ENCODE results near the gene MINDY4.
A peak's percentile ranks its signal among the peaks of the same experiment; 100 is the strongest.

The MINDY4 gene

DNA sequence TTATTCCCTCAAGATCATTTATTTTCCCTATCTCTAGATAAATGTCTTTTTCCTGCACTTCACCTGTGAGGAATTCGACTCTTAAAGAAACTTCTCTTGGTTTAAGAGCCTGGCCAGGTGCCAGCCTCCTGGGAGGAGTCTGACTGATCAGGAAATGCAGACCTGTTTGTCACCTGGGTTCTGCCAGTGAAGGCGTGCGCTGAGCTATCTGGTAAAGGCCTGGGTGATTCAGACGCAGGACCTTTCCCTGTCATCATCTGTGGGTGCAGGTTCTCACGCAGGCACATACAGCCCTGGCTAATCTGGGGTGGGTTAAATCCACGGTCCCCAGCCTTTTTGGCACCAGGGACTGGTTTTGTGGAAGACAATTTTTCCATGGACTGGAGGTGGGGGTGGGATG lies 75.2 kb downstream of the MINDY4 start:
- Mint-ChIP-seq H3K9me3 (no peaks in the 10 kb centered on the region), H3K27ac (no peak overlapping the region), H3K4me3 (no peak overlapping the region), H3K4me1 (peaks cover 20% of the 10 kb centered on the region), H3K27me3 (ENCODE audit: low read depth) (peaks cover 3% of the 10 kb centered on the region), H3K36me3 (ENCODE audit: low read depth) (no peaks in the 10 kb centered on the region)
- TF ChIP-seq CTCF (IDR thresholded peaks at IDR 0.05; ENCODE audit: unreplicated experiment in 3 of 3) = no peak

DNA sequence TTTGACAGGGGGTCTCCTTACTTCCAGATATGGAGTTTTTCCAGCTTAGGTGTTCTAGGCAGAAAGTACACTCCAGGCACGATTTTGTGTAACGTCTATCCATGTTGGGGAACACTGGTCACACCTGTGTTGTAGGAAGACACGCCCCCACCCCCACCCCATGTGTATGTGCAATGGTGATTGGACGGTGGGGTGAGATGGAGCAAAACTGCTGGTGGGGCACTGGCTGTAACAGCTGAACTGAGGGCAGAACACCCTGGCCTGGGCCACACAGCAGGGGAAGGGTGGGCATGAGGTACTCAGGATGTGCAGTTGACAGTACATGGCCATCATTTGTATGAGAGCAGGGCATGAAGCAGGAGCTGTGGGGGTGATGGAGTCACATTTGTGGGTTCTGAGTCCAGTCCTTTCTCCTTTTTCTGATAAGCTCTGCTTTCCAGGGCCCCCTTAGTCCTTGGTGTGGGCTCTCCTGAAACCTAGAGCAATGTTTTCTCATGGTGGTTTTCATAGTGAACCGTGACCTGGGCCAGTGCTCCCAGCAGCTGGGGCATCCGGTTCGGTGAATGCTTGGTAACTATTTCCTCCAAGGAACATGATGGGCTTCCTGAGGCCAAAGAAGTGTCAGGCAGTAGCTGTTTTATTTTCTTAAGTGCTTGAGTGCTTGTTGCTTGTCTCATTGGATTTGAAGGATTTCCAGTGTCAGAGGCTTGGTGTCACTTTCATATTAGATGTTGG lies 77.1 kb downstream of the MINDY4 start:
- no peaks in the 10 kb centered on the region for H3K9me3 Mint-ChIP-seq
- no peak overlapping the region for H3K4me3 Mint-ChIP-seq
- H3K36me3 Mint-ChIP-seq (ENCODE audit: low read depth) = no peaks in the 10 kb centered on the region
- no peak overlapping the region for H3K27ac Mint-ChIP-seq
- peaks cover 3% of the 10 kb centered on the region for H3K27me3 Mint-ChIP-seq (ENCODE audit: low read depth)
- H3K4me1 Mint-ChIP-seq = peaks cover 18% of the 10 kb centered on the region
- no peak for TF ChIP-seq CTCF (IDR thresholded peaks at IDR 0.05; ENCODE audit: unreplicated experiment in 3 of 3)

DNA sequence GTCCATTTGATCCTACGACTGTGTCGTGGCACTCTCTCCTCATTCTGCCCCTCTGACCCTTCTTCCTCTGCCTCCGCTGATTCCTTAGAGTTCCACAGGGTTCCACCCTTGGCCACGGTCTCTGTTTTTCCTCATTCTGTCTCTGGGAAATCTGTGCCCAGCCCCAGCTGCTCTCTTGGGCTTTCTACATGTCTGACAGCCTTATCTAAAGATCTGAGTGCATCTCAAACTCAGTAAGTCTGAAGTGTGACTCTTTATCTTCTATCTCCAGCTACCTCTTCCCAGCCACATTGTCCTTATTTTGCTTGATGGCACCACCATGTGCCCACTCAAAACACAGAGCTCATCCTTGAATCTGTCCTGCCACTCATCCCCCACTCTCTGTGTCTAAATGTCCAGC lies 78.3 kb downstream of the MINDY4 start:
- no peak overlapping the region for H3K27ac Mint-ChIP-seq
- peaks cover 17% of the 10 kb centered on the region for H3K4me1 Mint-ChIP-seq
- no peak for TF ChIP-seq CTCF (IDR thresholded peaks at IDR 0.05; ENCODE audit: unreplicated experiment in 3 of 3)
- H3K27me3 Mint-ChIP-seq (ENCODE audit: low read depth) = peaks cover 3% of the 10 kb centered on the region
- no peaks in the 10 kb centered on the region for H3K9me3 Mint-ChIP-seq
- H3K4me3 Mint-ChIP-seq = no peak overlapping the region
- H3K36me3 Mint-ChIP-seq (ENCODE audit: low read depth) = no peaks in the 10 kb centered on the region

GRCh38 chr7:30850426-30850825 lies 79.2 kb downstream of the MINDY4 start:
- Mint-ChIP-seq H3K4me3 (no peak overlapping the region), H3K9me3 (no peaks in the 10 kb centered on the region), H3K4me1 (peaks cover 16% of the 10 kb centered on the region), H3K36me3 (ENCODE audit: low read depth) (no peaks in the 10 kb centered on the region), H3K27me3 (ENCODE audit: low read depth) (peaks cover 2% of the 10 kb centered on the region), H3K27ac (no peak overlapping the region)
- TF ChIP-seq CTCF (IDR thresholded peaks at IDR 0.05; ENCODE audit: unreplicated experiment in 3 of 3) = no peak

- H3K4me1 Mint-ChIP-seq = peaks cover 10% of the 10 kb centered on the region
- H3K4me3 Mint-ChIP-seq = no peak overlapping the region
- H3K36me3 Mint-ChIP-seq (ENCODE audit: low read depth) = peaks cover 10% of the 10 kb centered on the region
- peak overlapping the region; percentile 39 to 68 (median 49) for H3K27ac Mint-ChIP-seq
- no peak for TF ChIP-seq CTCF (IDR thresholded peaks at IDR 0.05; ENCODE audit: unreplicated experiment in 3 of 3)
- H3K27me3 Mint-ChIP-seq (ENCODE audit: low read depth) = no peaks in the 10 kb centered on the region
- H3K9me3 Mint-ChIP-seq = no peaks in the 10 kb centered on the region
Measured at GRCh38 chr7:30851651-30852307, 80.6 kb downstream of the MINDY4 start.

DNA sequence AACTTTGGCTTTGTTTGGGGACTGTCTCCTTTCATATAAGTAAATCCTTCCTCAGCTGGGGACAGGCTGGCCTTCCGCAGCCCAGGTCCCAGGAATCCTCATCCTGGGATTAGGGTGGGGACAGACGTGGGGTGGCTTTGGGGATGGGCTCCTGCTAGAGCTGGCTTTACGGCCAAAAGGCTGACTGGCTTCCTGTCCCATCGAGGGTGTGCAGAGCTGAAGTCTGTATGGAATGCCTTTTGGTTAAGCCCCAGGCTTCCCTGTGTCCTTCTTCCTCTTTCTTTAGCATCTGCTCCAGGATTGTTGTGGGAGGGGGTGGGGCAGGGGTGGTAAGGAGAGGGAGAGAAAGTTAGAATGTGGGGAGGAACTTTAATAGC lies 81.1 kb downstream of the MINDY4 start:
- Mint-ChIP-seq H3K36me3 (ENCODE audit: low read depth) (peaks cover 10% of the 10 kb centered on the region), H3K4me1 (peaks cover 10% of the 10 kb centered on the region), H3K9me3 (no peaks in the 10 kb centered on the region), H3K27ac (peak overlapping the region; percentile 39 to 68 (median 49)), H3K4me3 (no peak overlapping the region), H3K27me3 (ENCODE audit: low read depth) (no peaks in the 10 kb centered on the region)
- no peak for TF ChIP-seq CTCF (IDR thresholded peaks at IDR 0.05; ENCODE audit: unreplicated experiment in 3 of 3)

Measured in nephron (organoid).